GM19468 (cell line): ENCODE data around the gene SAFB.

Source experiments
- ATAC-seq: cut with Tn5 transposase; IDR thresholded peaks from one replicate; pipeline ENCODE4 v1.9.1; 2021; ENCODE audit warnings: mild to moderate bottlenecking, moderate library complexity, moderate number of reproducible peaks; ENCODE audit not compliant: unreplicated experiment; ENCODE audit errors: extremely low read depth

Gene SAFB

DNA sequence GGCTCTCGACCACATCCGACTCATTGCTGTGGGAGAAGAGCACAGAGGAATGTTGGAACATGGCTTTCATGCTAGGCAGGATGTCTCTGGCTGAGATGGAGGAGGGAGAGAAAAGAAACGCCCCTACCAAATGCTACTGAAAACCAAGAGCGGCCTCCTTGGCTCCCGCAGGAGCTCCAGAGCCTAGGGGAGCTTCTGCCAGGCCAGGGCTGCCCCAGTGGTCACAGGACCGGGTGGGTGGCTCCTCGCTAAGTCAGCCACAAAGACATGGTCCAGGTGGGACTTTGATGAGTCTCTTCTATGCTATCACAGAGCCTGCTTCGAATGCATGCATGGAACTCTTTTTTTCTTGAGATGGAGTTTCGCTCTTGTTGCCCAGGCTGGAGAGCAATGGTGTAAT, 90.3 kb downstream of the SAFB start:
- no peak for ATAC-seq

DNA sequence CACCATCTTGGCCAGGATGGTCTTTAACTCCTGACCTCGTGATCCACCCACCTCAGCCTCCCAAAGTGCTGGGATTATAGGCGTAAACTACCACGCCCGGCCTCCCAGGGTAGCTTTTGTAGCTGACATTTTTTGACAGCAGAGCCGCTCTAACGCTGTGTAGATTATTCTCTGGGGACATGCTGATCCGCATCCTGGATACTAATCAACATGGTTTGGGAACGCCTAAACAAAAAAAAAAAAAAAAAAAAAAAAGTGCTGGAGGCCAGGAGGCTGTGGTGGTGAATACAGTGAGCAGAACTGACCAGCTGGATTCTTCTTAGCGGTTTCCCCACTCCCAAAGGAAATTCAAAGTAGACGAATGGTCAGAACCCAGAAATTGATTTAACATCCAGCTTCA, 91.9 kb downstream of the SAFB start:
- ATAC-seq: no peak

DNA sequence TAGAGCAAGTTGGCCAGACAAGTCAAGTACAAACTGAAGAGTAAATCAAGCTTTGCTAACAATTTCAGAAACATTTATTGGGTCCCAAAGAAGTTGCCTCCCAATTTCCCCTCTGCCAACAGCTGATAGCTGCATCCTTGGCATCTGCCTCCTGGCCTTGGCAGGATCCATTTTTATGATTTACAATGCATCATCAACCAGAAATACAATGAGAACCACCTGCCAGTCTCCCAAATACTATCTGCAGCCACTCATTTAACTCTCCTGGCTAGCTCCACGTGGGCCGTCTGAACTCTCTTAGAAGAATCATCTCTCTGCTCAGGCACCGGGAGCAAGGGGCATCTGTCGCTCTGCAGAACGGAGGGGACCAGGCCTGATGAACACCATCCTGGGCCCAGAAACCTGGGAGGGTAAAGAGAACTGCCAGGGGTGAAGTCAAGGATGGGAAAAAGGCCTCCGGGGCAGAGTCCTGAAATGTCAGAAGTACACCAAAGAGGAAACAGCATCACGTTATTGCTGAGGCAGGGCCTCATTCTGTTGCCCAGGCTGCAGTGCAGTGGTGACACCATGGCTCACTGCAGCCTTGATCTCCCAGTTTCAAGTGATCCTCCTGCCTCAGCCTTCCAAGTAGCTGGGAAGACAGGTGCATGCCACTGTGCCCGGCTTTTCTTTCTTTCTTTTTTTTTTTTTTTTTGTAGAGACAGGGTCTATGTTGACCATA, 94.5 kb downstream of the SAFB start:
- ATAC-seq: no peak
